WTC11 (cell line): ENCODE results near the gene BLMH.

ENCODE experiments used
- CTCF ChIP-seq: fragments of 200-600 bp; IDR thresholded peaks from 2 replicates; pipeline ENCODE4 v1.8.0; 2022; ENCODE audit warnings: antibody characterized with exemption
- ESRRA ChIP-seq: sonication (generic); formaldehyde crosslinking; IDR thresholded peaks from 2 replicates; pipeline ENCODE4 v1.8.1; 2022; ENCODE audit warnings: mild to moderate bottlenecking, missing genetic modification reagents, borderline replicate concordance

GRCh38 chr17:30226878-30227277, 64.9 kb downstream of the BLMH start:
- no peak for TF ChIP-seq CTCF
- no peak for TF ChIP-seq ESRRA (CRISPR knock-in tag)
